Fibroblast of lung (primary cell): ENCODE results near the gene SMARCE1. TPM values are rescaled to one million over a fixed set of nuclear protein-coding genes. Genes with fewer than 3 reads are reported as not detected.

ENCODE experiments used
- DNase-seq, 2 donors: peaks; one replicate each; pipeline versions ENCODE4 v3.0.0 to v3.0.0-alpha.2; 2010; ENCODE audit warnings: low read depth in 2 of 2
- H2AFZ ChIP-seq: 2 replicates; pipeline ENCODE4 v1.5.1; 2012; ENCODE audit warnings: low read length, control low read depth, inconsistent platforms
- H3K27ac ChIP-seq: 2 replicates; pipeline ENCODE4 v1.5.1; 2011; ENCODE audit warnings: low read length, control low read depth; ENCODE audit not compliant: insufficient read depth
- H3K27me3 ChIP-seq: 2 replicates; pipeline ENCODE4 v1.5.1; 2011; ENCODE audit warnings: mild to moderate bottlenecking, low read length; ENCODE audit not compliant: control insufficient read depth, insufficient read depth
- H3K36me3 ChIP-seq: 2 replicates; pipeline ENCODE4 v1.5.1; 2011; ENCODE audit warnings: low read length; ENCODE audit not compliant: control insufficient read depth, insufficient read depth
- H3K4me1 ChIP-seq: 2 replicates; pipeline ENCODE4 v1.5.1; 2011; ENCODE audit warnings: low read length; ENCODE audit not compliant: control insufficient read depth, insufficient read depth; ENCODE audit errors: extremely low read depth
- H3K4me2 ChIP-seq: 2 replicates; pipeline ENCODE4 v1.5.1; 2011; ENCODE audit warnings: low read length, control low read depth; ENCODE audit not compliant: insufficient read depth; ENCODE audit errors: extremely low read depth
- H3K4me3 ChIP-seq, 4 experiments: fragments of 200-600 bp in 1 of 4; sonication (generic) in 1 of 4; replicated peaks in 1 of 4; 2 replicates each; pipeline ENCODE4 v1.5.1; 2011 to 2016; ENCODE audit warnings: low read length in 4 of 4, low read depth in 3 of 4, mild to moderate bottlenecking in 3 of 4, control low read depth in 2 of 4, inconsistent platforms in 1 of 4, mixed read lengths in 1 of 4; ENCODE audit not compliant: insufficient read depth in 1 of 4; ENCODE audit errors: control extremely low read depth in 1 of 4
- H3K79me2 ChIP-seq: 2 replicates; pipeline ENCODE4 v1.5.1; 2012; ENCODE audit warnings: mild to moderate bottlenecking, low read length, inconsistent platforms; ENCODE audit not compliant: control insufficient read depth, insufficient read depth
- H3K9ac ChIP-seq: 2 replicates; pipeline ENCODE4 v1.5.1; 2011; ENCODE audit warnings: mild to moderate bottlenecking, low read length, control low read depth; ENCODE audit not compliant: insufficient read depth
- H3K9me3 ChIP-seq: 2 replicates; pipeline ENCODE4 v1.5.1; 2012; ENCODE audit warnings: low read depth, low read length; ENCODE audit not compliant: control insufficient read depth, insufficient read depth
- H4K20me1 ChIP-seq: 2 replicates; pipeline ENCODE4 v1.5.1; 2011; ENCODE audit warnings: low read length; ENCODE audit not compliant: control insufficient read depth, insufficient read depth; ENCODE audit errors: extremely low read depth
- EZH2 ChIP-seq: IDR thresholded peaks from 2 replicates; pipeline ENCODE4 v1.5.1; 2012; ENCODE audit warnings: low read length, control low read depth, mild to moderate bottlenecking; ENCODE audit errors: missing control alignments
- polyA plus RNA-seq, 2 donors: library from polyadenylated mRNA; depleted of rRNA in 1 of 2; stranded (reverse) in 1 of 2; unstranded in 1 of 2; fragments of >200 nt; gene quantifications; 2 replicates each; pipeline ENCODE4 v1.2.1, GENCODE V29; 2011 to 2012; ENCODE audit warnings: missing spikeins in 1 of 2
- total RNA-seq: library from RNA; depleted of rRNA; stranded (reverse); fragments of >200 nt; gene quantifications from 2 replicates; pipeline ENCODE4 v1.2.1, GENCODE V29; 2014
- TF ChIP-seq, protein P1 (sequence below), 2 donors: IDR thresholded peaks in 1 of 2; conservative IDR thresholded peaks in 1 of 2; 1 replicate in 1 of 2; 2 replicates in 1 of 2; pipeline ENCODE4 v1.5.1; 2011 to 2012; ENCODE audit warnings: low read length in 2 of 2, control low read depth in 1 of 2, inconsistent platforms in 1 of 2, low read depth in 1 of 2, mild to moderate bottlenecking in 1 of 2

The SMARCE1 gene
- total and polyA plus RNA-seq, 2 donors (not counting 1 experiment from before 2014, with no cell fraction given), result 75.6 to 93.8 TPM

DNA sequence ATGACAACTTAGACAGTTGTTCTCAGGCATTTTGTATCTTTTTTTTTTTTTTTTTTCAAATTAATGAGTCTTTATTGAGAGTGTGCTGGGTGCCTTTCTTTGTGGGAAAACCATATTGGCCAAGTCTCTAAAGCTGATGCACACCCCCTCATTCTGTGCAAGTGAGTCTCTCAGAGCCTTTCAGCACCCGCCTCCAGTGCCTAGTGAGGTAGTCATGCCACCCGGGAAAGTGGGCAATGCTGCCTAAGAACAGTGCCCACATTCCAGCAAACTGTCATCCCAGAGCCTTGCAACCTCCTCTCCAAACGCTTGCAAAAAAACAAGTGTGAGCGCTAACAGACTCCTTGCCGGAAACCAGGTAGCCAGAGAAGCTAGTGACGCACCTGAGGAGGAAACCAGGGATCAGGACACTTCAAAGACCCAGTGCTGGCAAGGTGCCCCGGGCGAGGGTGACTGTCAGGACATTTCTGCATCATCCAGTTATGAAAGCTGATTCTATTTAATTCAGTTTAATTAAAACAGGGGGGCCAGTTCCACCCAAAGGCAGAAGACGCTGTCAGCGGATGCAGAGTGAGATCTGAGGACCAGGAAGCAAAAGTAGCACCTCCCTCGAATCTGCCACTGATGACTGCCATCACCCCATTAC is 34.9 kb downstream of the SMARCE1 start:
- Histone ChIP-seq H3K9me3 (no peaks in the 10 kb centered on the region), H3K27me3 (peaks cover 30% of the 10 kb centered on the region), H3K27ac (no peak overlapping the region), H4K20me1 (no peaks in the 10 kb centered on the region), H3K9ac (no peak overlapping the region), H2AFZ (no peak overlapping the region), H3K4me2 (no peak overlapping the region), H3K36me3 (no peaks in the 10 kb centered on the region), H3K4me3 (no peak overlapping the region), H3K79me2 (no peaks in the 10 kb centered on the region), H3K4me1 (no peaks in the 10 kb centered on the region)
- no peak for DNase-seq
- TF ChIP-seq EZH2, result no peak
- TF ChIP-seq, protein P1, sequence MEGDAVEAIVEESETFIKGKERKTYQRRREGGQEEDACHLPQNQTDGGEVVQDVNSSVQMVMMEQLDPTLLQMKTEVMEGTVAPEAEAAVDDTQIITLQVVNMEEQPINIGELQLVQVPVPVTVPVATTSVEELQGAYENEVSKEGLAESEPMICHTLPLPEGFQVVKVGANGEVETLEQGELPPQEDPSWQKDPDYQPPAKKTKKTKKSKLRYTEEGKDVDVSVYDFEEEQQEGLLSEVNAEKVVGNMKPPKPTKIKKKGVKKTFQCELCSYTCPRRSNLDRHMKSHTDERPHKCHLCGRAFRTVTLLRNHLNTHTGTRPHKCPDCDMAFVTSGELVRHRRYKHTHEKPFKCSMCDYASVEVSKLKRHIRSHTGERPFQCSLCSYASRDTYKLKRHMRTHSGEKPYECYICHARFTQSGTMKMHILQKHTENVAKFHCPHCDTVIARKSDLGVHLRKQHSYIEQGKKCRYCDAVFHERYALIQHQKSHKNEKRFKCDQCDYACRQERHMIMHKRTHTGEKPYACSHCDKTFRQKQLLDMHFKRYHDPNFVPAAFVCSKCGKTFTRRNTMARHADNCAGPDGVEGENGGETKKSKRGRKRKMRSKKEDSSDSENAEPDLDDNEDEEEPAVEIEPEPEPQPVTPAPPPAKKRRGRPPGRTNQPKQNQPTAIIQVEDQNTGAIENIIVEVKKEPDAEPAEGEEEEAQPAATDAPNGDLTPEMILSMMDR (conservative IDR thresholded peaks at IDR 0.05 in 1 of 2, IDR thresholded peaks at IDR 0.05 in 1 of 2; ENCODE audit: low read depth in 1 of 2, low read length in 2 of 2), result no peak

DNA sequence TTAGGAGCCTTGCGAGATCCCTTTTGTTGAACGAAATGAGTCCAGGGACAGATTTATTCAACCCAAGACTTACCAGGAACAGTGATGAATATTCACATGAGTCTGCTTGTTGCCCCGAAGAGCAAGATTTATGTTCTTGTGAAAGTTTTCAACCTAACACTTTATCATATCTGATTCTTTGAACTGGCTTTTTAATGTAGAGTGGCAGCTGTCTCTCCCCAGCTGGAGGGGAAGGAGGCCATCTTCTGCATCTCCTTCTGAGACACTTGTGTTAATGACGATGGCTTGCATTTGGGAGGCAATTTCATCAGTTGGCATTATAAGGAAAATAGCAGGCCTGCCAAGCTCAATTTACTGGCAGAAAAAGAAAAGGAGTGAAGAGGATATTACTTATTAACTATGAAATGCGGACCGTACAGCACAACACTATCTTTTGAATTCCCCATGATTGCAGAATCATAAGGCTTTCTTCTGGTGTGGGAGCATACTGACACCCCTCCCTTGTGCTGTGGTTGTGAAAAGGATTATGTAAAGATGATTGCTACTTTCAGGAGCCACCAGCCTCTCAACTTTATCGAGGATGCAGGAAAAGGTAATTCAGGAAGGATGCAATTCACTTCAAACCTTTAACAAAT is 35.7 kb downstream of the SMARCE1 start:
- Histone ChIP-seq H3K9ac (no peak overlapping the region), H4K20me1 (no peaks in the 10 kb centered on the region), H3K27ac (no peak overlapping the region), H3K4me1 (no peaks in the 10 kb centered on the region), H3K4me2 (no peak overlapping the region), H3K79me2 (no peaks in the 10 kb centered on the region), H3K4me3 (no peak overlapping the region), H2AFZ (no peak overlapping the region), H3K27me3 (peaks cover 27% of the 10 kb centered on the region), H3K9me3 (no peaks in the 10 kb centered on the region), H3K36me3 (no peaks in the 10 kb centered on the region)
- no peak for TF ChIP-seq EZH2
- TF ChIP-seq, protein P1 (conservative IDR thresholded peaks at IDR 0.05 in 1 of 2, IDR thresholded peaks at IDR 0.05 in 1 of 2; ENCODE audit: low read depth in 1 of 2, low read length in 2 of 2), result no peak
- DNase-seq, result no peak

DNA sequence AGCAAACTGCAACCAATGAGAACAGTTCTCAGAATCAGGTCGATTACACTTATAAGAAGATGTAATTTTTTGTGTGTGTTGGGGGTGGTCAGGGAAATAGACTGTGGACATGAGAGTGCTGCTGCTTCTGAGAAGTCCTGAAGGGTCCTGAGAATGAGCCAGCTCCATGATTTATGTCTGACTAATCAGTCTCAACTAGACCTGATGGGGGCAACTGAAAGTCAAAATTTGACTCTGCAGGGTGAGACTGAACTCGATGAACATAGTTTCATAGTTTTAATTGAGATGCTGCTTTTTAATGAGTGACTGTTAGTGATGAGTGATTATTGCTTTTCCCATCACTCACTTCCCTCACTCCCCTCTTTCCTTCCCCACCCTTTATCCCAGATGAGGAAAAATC is 37.3 kb downstream of the SMARCE1 start:
- Histone ChIP-seq H3K79me2 (no peaks in the 10 kb centered on the region), H3K9me3 (no peaks in the 10 kb centered on the region), H3K9ac (no peak overlapping the region), H3K4me2 (no peak overlapping the region), H3K4me3 (no peak overlapping the region), H3K36me3 (no peaks in the 10 kb centered on the region), H3K27ac (no peak overlapping the region), H3K27me3 (peaks cover 26% of the 10 kb centered on the region), H4K20me1 (no peaks in the 10 kb centered on the region), H2AFZ (no peak overlapping the region), H3K4me1 (no peaks in the 10 kb centered on the region)
- TF ChIP-seq, protein P1 (conservative IDR thresholded peaks at IDR 0.05 in 1 of 2, IDR thresholded peaks at IDR 0.05 in 1 of 2; ENCODE audit: low read depth in 1 of 2, low read length in 2 of 2), result no peak
- no peak for TF ChIP-seq EZH2
- DNase-seq, result no peak
